GM18517 (cell line): ENCODE results near the gene TMEM242.
A peak's percentile ranks its signal among the peaks of the same experiment; 100 is the strongest.
"Not testable (repeated sequence)": the region's sequence is repeated elsewhere in the genome, so short reads cannot be mapped to it uniquely, and the experiment has no call there.

Experiments
- ATAC-seq: cut with Tn5 transposase; IDR thresholded peaks from one replicate; pipeline ENCODE4 v1.9.1; 2021; ENCODE audit warnings: mild to moderate bottlenecking, moderate library complexity; ENCODE audit not compliant: unreplicated experiment

Gene TMEM242

GRCh38 chr6:157323255-157323965 is at the start of gene TMEM242:
TSS of gene TMEM242 (minus strand) at chr6:157323519. CDS start at chr6:157323499, 20 bp downstream.
- peak; percentile 85 for ATAC-seq

- no peak for ATAC-seq
Observed at GRCh38 chr6:157372501-157373280, 49.4 kb upstream of the TMEM242 start.

- no peak for ATAC-seq
Observed at GRCh38 chr6:157370755-157371154, 47.4 kb upstream of the TMEM242 start.

GRCh38 chr6:157368359-157369049 is 45.2 kb upstream of the TMEM242 start:
- ATAC-seq: no peak

GRCh38 chr6:157366648-157367047 is 43.3 kb upstream of the TMEM242 start:
- ATAC-seq: no peak

- no peak for ATAC-seq
Observed at GRCh38 chr6:157364705-157365104, 41.4 kb upstream of the TMEM242 start.

GRCh38 chr6:157361886-157362285 is 38.6 kb upstream of the TMEM242 start:
- ATAC-seq: no peak

- no peak for ATAC-seq
Observed at GRCh38 chr6:157358287-157358686, 35.0 kb upstream of the TMEM242 start.

- no peak for ATAC-seq
Observed at GRCh38 chr6:157346373-157346772, 23.1 kb upstream of the TMEM242 start.

- no peak for ATAC-seq
Observed at GRCh38 chr6:157343732-157344131, 20.4 kb upstream of the TMEM242 start.

- ATAC-seq: no peak
Observed at GRCh38 chr6:157339432-157339831, 16.1 kb upstream of the TMEM242 start.

GRCh38 chr6:157337751-157338150 is 14.4 kb upstream of the TMEM242 start:
- ATAC-seq: no peak

- not testable (repeated sequence) for ATAC-seq
Observed at GRCh38 chr6:157337276-157337675, 14.0 kb upstream of the TMEM242 start.

GRCh38 chr6:157335829-157336228 is 12.5 kb upstream of the TMEM242 start:
- no peak for ATAC-seq

GRCh38 chr6:157333956-157334355 is 10.6 kb upstream of the TMEM242 start:
- no peak for ATAC-seq

GRCh38 chr6:157333537-157333936 is 10.2 kb upstream of the TMEM242 start:
- ATAC-seq: no peak

- no peak for ATAC-seq
Observed at GRCh38 chr6:157332813-157333212, 9.5 kb upstream of the TMEM242 start.

- no peak for ATAC-seq
Observed at GRCh38 chr6:157330831-157331230, 7.5 kb upstream of the TMEM242 start.

GRCh38 chr6:157329829-157330228 is 6.5 kb upstream of the TMEM242 start:
- ATAC-seq: no peak

GRCh38 chr6:157328108-157328692 is 4.9 kb upstream of the TMEM242 start:
- no peak for ATAC-seq

- no peak for ATAC-seq
Observed at GRCh38 chr6:157326979-157327378, 3.7 kb upstream of the TMEM242 start.
